GM19025 (cell line): Measurements from ENCODE around the gene PTBP3.
"Not testable (repeated sequence)": the region's sequence is repeated elsewhere in the genome, so short reads cannot be mapped to it uniquely, and the experiment has no call there.

Experiments
- ATAC-seq: cut with Tn5 transposase; IDR thresholded peaks from one replicate; pipeline ENCODE4 v1.9.1; 2021; ENCODE audit warnings: mild to moderate bottlenecking, low read depth, moderate library complexity; ENCODE audit not compliant: unreplicated experiment

PTBP3 gene

GRCh38 chr9:112332977-112333638 is at the start of gene PTBP3:
PTBP3 (minus strand) TSS chr9:112333619; CDS start chr9:112297865, 35,754 bp downstream.
- peak; percentile 53 for ATAC-seq

- ATAC-seq, result no peak
Observed at GRCh38 chr9:112382501-112383364, 49.3 kb upstream of the PTBP3 start.

GRCh38 chr9:112382066-112382465 is 48.6 kb upstream of the PTBP3 start:
- no peak for ATAC-seq

GRCh38 chr9:112380825-112381221 is 47.4 kb upstream of the PTBP3 start:
- ATAC-seq, result no peak

GRCh38 chr9:112380102-112380824 is 46.8 kb upstream of the PTBP3 start, which contains the start of gene HSDL2:
HSDL2 (plus strand) TSS chr9:112380108; CDS start chr9:112380164, 56 bp downstream.
- ATAC-seq, result peak; percentile 18

- peak; percentile 90 for ATAC-seq
Observed at GRCh38 chr9:112379177-112380101, 46.0 kb upstream of the PTBP3 start.

GRCh38 chr9:112378328-112379176 is 45.1 kb upstream of the PTBP3 start:
- peak; percentile 4 for ATAC-seq

GRCh38 chr9:112377684-112378327 is 44.4 kb upstream of the PTBP3 start:
- no peak for ATAC-seq

- no peak for ATAC-seq
Observed at GRCh38 chr9:112377087-112377486, 43.7 kb upstream of the PTBP3 start.

- ATAC-seq, result no peak
Observed at GRCh38 chr9:112375361-112375760, 41.9 kb upstream of the PTBP3 start.

GRCh38 chr9:112374232-112374631 is 40.8 kb upstream of the PTBP3 start:
- not testable (repeated sequence) for ATAC-seq

GRCh38 chr9:112373666-112374065 is 40.2 kb upstream of the PTBP3 start:
- not testable (repeated sequence) for ATAC-seq

GRCh38 chr9:112371060-112371459 is 37.6 kb upstream of the PTBP3 start:
- ATAC-seq, result no peak

- no peak for ATAC-seq
Observed at GRCh38 chr9:112369817-112370216, 36.4 kb upstream of the PTBP3 start.

GRCh38 chr9:112367465-112367864 is 34.0 kb upstream of the PTBP3 start:
- no peak for ATAC-seq

- ATAC-seq, result no peak
Observed at GRCh38 chr9:112366591-112366990, 33.2 kb upstream of the PTBP3 start.

GRCh38 chr9:112365257-112365656 is 31.8 kb upstream of the PTBP3 start:
- ATAC-seq, result not testable (repeated sequence)

- ATAC-seq, result no peak
Observed at GRCh38 chr9:112364761-112365160, 31.3 kb upstream of the PTBP3 start.
